BLaER1 (cell line): ENCODE results near the gene ATP5ME.
A peak's percentile ranks its signal among the peaks of the same experiment; 100 is the strongest.

ENCODE experiments used
- H3K27ac ChIP-seq: shearing (Covaris generic); formaldehyde crosslinking; 2 replicates; pipeline ENCODE4 v1.8.1; 2022
- H3K27me3 ChIP-seq: shearing (Covaris generic); formaldehyde crosslinking; 2 replicates; pipeline ENCODE4 v1.8.1; 2022
- H3K36me3 ChIP-seq: shearing (Covaris generic); formaldehyde crosslinking; 2 replicates; pipeline ENCODE4 v1.8.1; 2022
- H3K4me1 ChIP-seq: shearing (Covaris generic); formaldehyde crosslinking; 2 replicates; pipeline ENCODE4 v1.8.1; 2022
- H3K4me2 ChIP-seq: shearing (Covaris generic); formaldehyde crosslinking; 2 replicates; pipeline ENCODE4 v1.8.1; 2022
- H3K4me3 ChIP-seq: shearing (Covaris generic); formaldehyde crosslinking; 2 replicates; pipeline ENCODE4 v1.8.1; 2022
- H3K9ac ChIP-seq: shearing (Covaris generic); formaldehyde crosslinking; 2 replicates; pipeline ENCODE4 v1.8.1; 2022
- H3K9me3 ChIP-seq: shearing (Covaris generic); formaldehyde crosslinking; 2 replicates; pipeline ENCODE4 v1.8.1; 2022
- H4K20me1 ChIP-seq: shearing (Covaris generic); formaldehyde crosslinking; 2 replicates; pipeline ENCODE4 v1.8.1; 2022
- Cebpa-rat ChIP-seq: shearing (Covaris generic); IDR thresholded peaks from 2 replicates; pipeline ENCODE4 v1.8.1; 2022

ATP5ME gene

GRCh38 chr4:667545-667925 lies 6.5 kb downstream of the ATP5ME start:
- Histone ChIP-seq H3K4me1 (peaks cover 35% of the 10 kb centered on the region), H3K36me3 (peaks cover 28% of the 10 kb centered on the region), H4K20me1 (no peaks in the 10 kb centered on the region), H3K27me3 (no peaks in the 10 kb centered on the region), H3K27ac (no peak overlapping the region), H3K9me3 (no peaks in the 10 kb centered on the region), H3K9ac (no peak overlapping the region), H3K4me3 (no peak overlapping the region), H3K4me2 (no peak overlapping the region)
- TF ChIP-seq Cebpa-rat = no peak

GRCh38 chr4:666822-667544 lies 7.1 kb downstream of the ATP5ME start:
- peak overlapping the region; percentile 91; the same call in 1 of the 2 replicates for H3K4me2 ChIP-seq
- peaks cover 28% of the 10 kb centered on the region for H3K36me3 ChIP-seq

GRCh38 chr4:666436-666810 lies 7.7 kb downstream of the ATP5ME start:
- Histone ChIP-seq H3K27ac (peak overlapping the region; percentile 96), H3K4me3 (no peak overlapping the region), H3K9ac (peak overlapping the region; percentile 58; the same call in 1 of the 2 replicates), H3K27me3 (no peaks in the 10 kb centered on the region), H4K20me1 (no peaks in the 10 kb centered on the region), H3K9me3 (no peaks in the 10 kb centered on the region), H3K36me3 (peaks cover 25% of the 10 kb centered on the region), H3K4me1 (peaks cover 34% of the 10 kb centered on the region), H3K4me2 (peak overlapping the region; percentile 91)
- TF ChIP-seq Cebpa-rat = no peak

More at GRCh38 chr4:666822-667544, 7.1 kb downstream of the ATP5ME start:
- Histone ChIP-seq H3K27me3 (no peaks in the 10 kb centered on the region), H3K4me1 (peaks cover 34% of the 10 kb centered on the region), H4K20me1 (no peaks in the 10 kb centered on the region), H3K27ac (peak overlapping the region; percentile 96; the same call in 1 of the 2 replicates), H3K9me3 (no peaks in the 10 kb centered on the region), H3K9ac (no peak overlapping the region), H3K4me3 (no peak overlapping the region)
- TF ChIP-seq Cebpa-rat = no peak

- Histone ChIP-seq H3K4me1 (peaks cover 34% of the 10 kb centered on the region), H4K20me1 (no peaks in the 10 kb centered on the region), H3K4me2 (peak overlapping the region; percentile 91), H3K9me3 (no peaks in the 10 kb centered on the region), H3K36me3 (peaks cover 24% of the 10 kb centered on the region), H3K27me3 (no peaks in the 10 kb centered on the region), H3K27ac (peak overlapping the region; percentile 96), H3K9ac (peak overlapping the region; percentile 58), H3K4me3 (no peak overlapping the region)
- no peak for TF ChIP-seq Cebpa-rat
These were observed 8.2 kb downstream of the ATP5ME start for GRCh38 chr4:665751-666435.

- no peaks in the 10 kb centered on the region for H4K20me1 ChIP-seq
- peaks cover 21% of the 10 kb centered on the region for H3K36me3 ChIP-seq
- no peaks in the 10 kb centered on the region for H3K9me3 ChIP-seq
- H3K9ac ChIP-seq = 0 out of 2 replicates have a peak overlapping the region, but pooled peaks have one; percentile 58
- peaks cover 34% of the 10 kb centered on the region for H3K4me1 ChIP-seq
- no peak overlapping the region for H3K4me3 ChIP-seq
- H3K27me3 ChIP-seq = no peaks in the 10 kb centered on the region
- H3K4me2 ChIP-seq = peak overlapping the region; percentile 91
- H3K27ac ChIP-seq = peak overlapping the region; percentile 96
- TF ChIP-seq Cebpa-rat = no peak
These were observed 8.7 kb downstream of the ATP5ME start for GRCh38 chr4:665381-665750.

- peak overlapping the region; percentile 91 for H3K4me2 ChIP-seq
- H3K9me3 ChIP-seq = no peaks in the 10 kb centered on the region
- peaks cover 22% of the 10 kb centered on the region for H3K36me3 ChIP-seq
- no peaks in the 10 kb centered on the region for H4K20me1 ChIP-seq
- peaks cover 34% of the 10 kb centered on the region for H3K4me1 ChIP-seq
- peak overlapping the region; percentile 96; the same call in 1 of the 2 replicates for H3K27ac ChIP-seq
- no peaks in the 10 kb centered on the region for H3K27me3 ChIP-seq
- no peak for TF ChIP-seq Cebpa-rat
- peak overlapping the region; percentile 92 for H3K4me3 ChIP-seq
- no peak overlapping the region for H3K9ac ChIP-seq
These were observed 9.3 kb downstream of the ATP5ME start for GRCh38 chr4:664713-665231.

- Histone ChIP-seq H3K9ac (peak overlapping the region; percentile 90), H4K20me1 (no peaks in the 10 kb centered on the region), H3K9me3 (no peaks in the 10 kb centered on the region), H3K36me3 (peaks cover 23% of the 10 kb centered on the region), H3K4me3 (peak overlapping the region; percentile 92), H3K27me3 (no peaks in the 10 kb centered on the region), H3K4me1 (peaks cover 34% of the 10 kb centered on the region), H3K4me2 (peak overlapping the region; percentile 91), H3K27ac (peak overlapping the region; percentile 96)
- no peak for TF ChIP-seq Cebpa-rat
These were observed 10.3 kb downstream of the ATP5ME start for GRCh38 chr4:663438-664428.

GRCh38 chr4:663046-663437 lies 11.0 kb downstream of the ATP5ME start:
- Histone ChIP-seq H3K4me1 (peaks cover 34% of the 10 kb centered on the region), H3K4me2 (peak overlapping the region; percentile 91), H4K20me1 (no peaks in the 10 kb centered on the region), H3K27me3 (no peaks in the 10 kb centered on the region), H3K27ac (peak overlapping the region; percentile 96), H3K9ac (peak overlapping the region; percentile 90), H3K36me3 (peaks cover 23% of the 10 kb centered on the region), H3K4me3 (peak overlapping the region; percentile 92), H3K9me3 (no peaks in the 10 kb centered on the region)
- no peak for TF ChIP-seq Cebpa-rat

- Histone ChIP-seq H3K9ac (no peak overlapping the region), H4K20me1 (no peaks in the 10 kb centered on the region), H3K27ac (no peak overlapping the region), H3K36me3 (peaks cover 23% of the 10 kb centered on the region), H3K9me3 (no peaks in the 10 kb centered on the region), H3K4me1 (peaks cover 34% of the 10 kb centered on the region), H3K4me3 (no peak overlapping the region), H3K4me2 (no peak overlapping the region), H3K27me3 (no peaks in the 10 kb centered on the region)
- no peak for TF ChIP-seq Cebpa-rat
These were observed 12.0 kb downstream of the ATP5ME start for GRCh38 chr4:661881-662761.
